HG03095 (cell line): ENCODE measurements around the gene ROBO4.
A peak's percentile ranks its signal among the peaks of the same experiment; 100 is the strongest.

Experiments used
- ATAC-seq: cut with Tn5 transposase; IDR thresholded peaks from one replicate; pipeline ENCODE4 v1.9.1; 2021; ENCODE audit warnings: moderate library complexity; ENCODE audit not compliant: unreplicated experiment

Gene ROBO4

DNA sequence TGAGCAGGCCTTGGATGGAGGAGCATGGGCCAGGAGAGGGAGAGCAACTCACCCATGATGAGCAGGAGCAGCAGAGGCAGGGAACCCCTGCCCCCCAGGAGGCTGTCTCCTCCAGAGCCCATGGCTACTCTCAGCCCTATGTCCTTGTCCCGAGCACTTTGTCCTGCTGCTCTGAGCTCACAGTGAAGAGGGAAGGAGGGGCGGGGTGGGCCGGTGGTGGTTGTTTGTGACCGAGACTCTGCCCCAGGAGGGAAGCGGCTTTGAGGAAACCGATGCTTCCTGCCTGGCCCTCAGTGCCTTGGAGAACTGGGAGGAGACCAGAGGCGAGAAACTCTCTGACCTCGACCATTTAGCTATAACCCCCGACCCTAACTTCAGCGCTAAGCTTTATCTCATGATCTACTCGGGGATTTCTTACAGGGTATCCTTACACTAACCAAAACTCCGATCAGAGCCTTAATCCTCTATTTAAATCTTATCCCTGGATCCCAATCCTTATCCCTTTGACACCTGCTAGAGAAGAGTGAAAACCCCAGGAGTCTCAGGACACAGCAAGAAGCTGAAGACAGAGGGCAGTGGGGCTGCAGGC lies at the start of gene ROBO4:
Gene ROBO4, minus strand, starts transcription at position 192 of the 589 bp plus-strand sequence. Its CDS starts 70 bp downstream, at position 122.
- no peak for ATAC-seq

GRCh38 chr11:124946735-124947141 lies 49.1 kb upstream of the ROBO4 start:
- ATAC-seq: no peak

DNA sequence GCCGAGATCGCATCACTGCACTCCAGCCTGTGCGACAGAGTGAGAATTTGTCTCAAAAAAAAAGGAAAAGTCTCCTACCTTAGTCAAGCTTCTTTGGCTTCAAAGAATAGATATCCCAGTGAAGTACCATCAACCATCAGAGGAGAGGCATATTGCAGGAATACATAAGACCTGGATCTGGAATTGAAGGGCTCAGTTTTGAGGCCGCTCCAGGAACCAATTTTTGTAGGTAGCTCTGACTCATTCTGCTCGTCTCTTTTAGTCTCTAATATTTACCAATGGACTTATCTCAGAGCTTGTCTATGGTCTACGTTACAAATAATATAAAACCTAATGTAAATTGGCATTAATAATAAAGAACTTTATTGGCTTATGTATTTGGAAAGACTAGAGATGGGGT lies 48.2 kb upstream of the ROBO4 start:
- no peak for ATAC-seq

DNA sequence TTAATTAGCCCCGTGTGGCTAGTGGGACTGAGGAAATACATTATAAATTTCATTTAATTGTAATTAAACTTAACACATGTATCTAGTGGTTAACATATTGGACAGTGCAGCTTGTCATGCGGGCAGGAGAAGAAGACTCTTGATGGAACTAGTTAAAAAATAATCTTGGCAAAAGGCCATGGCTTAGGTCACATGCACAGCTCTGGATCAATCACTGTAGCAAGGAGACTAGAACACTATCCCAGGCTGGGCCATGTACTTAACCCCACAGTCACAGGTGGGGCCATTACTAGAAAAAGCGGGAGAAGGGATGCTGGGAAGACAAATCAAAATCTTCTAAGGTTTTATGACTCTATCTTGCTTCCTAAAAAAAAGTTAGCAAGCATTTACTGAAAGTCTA lies 46.9 kb upstream of the ROBO4 start:
- no peak for ATAC-seq

- ATAC-seq: no peak
These were observed 46.1 kb upstream of the ROBO4 start for GRCh38 chr11:124943741-124944140.

- ATAC-seq: no peak
These were observed 45.6 kb upstream of the ROBO4 start for GRCh38 chr11:124943254-124943616.

DNA sequence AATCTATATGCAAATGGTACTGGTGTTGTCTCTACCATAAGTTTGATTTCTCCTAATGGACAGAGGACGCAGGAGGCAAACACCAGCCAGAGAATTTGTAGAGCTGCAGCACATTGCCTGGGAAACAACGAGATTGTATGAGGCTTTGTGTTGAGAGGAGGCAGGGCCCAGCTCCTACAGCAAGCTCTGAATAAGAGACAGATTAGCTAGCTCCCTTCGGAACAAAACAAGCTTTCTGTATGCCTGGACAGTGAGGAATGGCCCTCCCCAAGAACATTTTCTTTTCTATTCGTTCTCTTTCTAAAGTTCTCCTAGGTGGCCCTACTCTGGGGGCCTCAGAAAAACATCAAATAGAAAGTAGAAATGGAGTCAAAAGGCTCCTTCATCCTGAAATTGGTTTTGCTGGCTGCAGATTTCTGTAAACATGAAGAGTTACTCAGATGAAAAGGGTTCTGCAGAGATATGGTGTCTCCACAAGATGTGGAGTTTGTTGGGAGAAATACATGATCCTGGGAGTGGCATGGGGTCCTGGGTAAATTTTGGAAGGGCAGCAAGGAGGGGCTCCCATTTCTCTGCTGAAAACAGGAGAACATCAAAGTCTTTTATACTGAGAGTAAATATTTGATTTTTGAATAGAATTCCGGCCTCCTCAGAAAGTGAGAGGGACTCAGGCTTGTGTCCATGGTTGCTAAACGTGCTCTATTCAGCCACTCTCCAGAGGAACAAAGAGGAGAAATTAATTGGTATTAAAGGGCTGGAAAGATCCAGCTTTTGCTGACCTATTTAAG lies 45.0 kb upstream of the ROBO4 start:
- no peak for ATAC-seq

GRCh38 chr11:124941703-124942102 lies 44.0 kb upstream of the ROBO4 start:
- ATAC-seq: no peak

DNA sequence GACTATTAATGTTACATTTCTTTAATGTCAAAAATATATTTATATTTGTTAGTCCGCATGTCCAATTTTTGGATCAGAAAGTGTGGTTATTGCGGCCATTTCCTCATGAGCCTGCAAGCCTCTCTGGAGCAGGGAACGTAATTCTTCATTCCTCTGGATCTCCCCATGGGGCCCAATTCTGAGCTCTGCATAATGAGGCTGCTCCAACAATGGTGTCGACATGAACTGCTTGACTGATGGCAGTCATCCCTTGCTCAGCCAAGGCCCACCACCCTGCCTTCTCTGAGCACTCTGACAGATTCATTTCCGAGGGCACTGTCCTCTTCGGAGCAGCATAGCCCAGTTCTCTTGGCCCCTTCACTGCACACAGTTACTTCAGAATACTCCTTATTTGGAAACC lies 41.3 kb upstream of the ROBO4 start:
- no peak for ATAC-seq

GRCh38 chr11:124938206-124938765 lies 40.6 kb upstream of the ROBO4 start:
- ATAC-seq: no peak

DNA sequence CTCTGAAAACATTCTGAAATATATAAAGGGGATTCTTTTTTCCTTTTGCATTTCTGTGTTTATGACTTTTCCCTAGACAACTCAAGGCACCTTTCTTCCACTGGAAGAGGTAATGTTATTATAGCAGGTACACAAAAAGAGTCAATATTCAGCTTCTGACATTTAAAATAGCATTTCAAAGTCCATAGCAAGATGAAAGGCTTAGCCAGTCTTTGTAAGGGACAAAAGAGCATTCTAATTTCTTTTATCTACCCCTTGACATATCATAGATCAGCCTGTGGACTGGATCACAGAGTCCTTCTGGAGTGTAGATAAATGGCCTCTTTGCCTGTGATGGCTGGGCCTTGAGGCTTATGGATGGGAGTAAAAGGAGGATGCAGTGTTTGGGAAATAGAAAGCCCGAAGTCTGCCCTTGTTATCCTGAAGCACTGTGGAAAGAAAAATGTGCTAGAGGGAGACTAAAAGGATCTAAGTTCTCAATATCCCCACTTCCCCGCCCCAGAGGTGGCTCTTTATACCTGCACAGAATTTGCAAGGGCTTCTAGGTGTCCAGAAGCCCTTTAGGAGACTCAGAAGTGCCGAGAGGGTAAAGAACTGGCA lies 39.8 kb upstream of the ROBO4 start:
- no peak for ATAC-seq

- ATAC-seq: no peak
These were observed 38.2 kb upstream of the ROBO4 start, which contains the start of gene HEPACAM for GRCh38 chr11:124935548-124936514. HEPACAM (minus strand) TSS chr11:124936047; CDS start chr11:124936006, 41 bp downstream.

GRCh38 chr11:124934862-124935547 lies 37.3 kb upstream of the ROBO4 start:
- ATAC-seq: no peak

DNA sequence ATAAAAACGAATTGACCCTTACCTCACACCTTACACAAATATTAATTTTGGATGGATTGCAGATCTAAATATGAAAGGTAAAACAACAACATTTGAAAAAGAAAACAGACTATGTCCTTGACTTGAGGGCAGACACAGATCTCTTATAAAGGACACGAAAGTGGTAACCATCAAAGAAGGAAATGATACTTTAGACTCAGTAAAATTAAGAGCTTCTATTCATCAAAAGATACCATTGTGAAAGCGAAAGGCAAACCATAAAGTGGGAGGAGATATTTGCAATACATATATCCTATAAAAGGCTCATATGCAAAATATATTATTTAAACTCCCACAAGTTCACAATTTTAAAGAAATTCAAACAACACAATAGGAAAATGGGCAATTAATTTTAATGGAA lies 33.1 kb upstream of the ROBO4 start:
- peak; percentile 96 for ATAC-seq

- ATAC-seq: no peak
These were observed 31.4 kb upstream of the ROBO4 start for GRCh38 chr11:124928942-124929665.

DNA sequence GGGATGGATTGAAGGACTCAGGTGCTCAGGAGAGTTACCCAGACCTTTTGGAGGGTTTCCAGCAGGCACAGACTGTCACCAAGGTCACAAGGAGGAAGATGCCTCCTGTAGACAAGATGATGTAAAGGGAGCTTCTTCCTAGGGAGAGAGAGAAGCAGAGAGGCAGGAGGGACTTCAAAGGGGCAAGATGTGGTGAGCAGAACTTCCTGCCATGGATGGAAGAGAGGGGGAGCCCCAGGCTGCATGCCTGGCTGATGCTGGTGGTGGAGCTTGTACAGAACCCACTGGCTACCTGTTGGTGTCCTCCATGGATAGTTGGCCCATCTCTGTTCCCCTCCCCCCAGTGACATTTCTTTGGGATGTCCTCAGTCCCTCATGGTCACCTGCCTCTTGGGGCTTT lies 25.6 kb upstream of the ROBO4 start:
- no peak for ATAC-seq

GRCh38 chr11:124922831-124923230 lies 25.2 kb upstream of the ROBO4 start:
- ATAC-seq: no peak

- ATAC-seq: no peak
These were observed 23.4 kb upstream of the ROBO4 start for GRCh38 chr11:124920870-124921609.

GRCh38 chr11:124920356-124920755 lies 22.7 kb upstream of the ROBO4 start:
- no peak for ATAC-seq
